Measurements from ENCODE around the gene KCNE2. TPM values are rescaled to one million over a fixed set of nuclear protein-coding genes. Genes with fewer than 3 reads are reported as not detected.
"Not testable (repeated sequence)": the region's sequence is repeated elsewhere in the genome, so short reads cannot be mapped to it uniquely, and the experiment has no call there.

Gene KCNE2
- total RNA-seq, 1 donor from 2014 or later = not detected

GRCh38 chr21:34358866-34359265 lies 4.9 kb upstream of the KCNE2 start:
- no peak for DNase-seq (ENCODE audit: low spot score)
- Mint-ChIP-seq H3K9me3 (no peaks in the 10 kb centered on the region), H3K27me3 (ENCODE audit: insufficient read depth) (peaks cover 44% of the 10 kb centered on the region), H3K36me3 (ENCODE audit: low read depth) (no peaks in the 10 kb centered on the region), H3K4me3 (no peak overlapping the region), H3K4me1 (ENCODE audit: low read depth) (peaks cover 10% of the 10 kb centered on the region), H3K27ac (no peak overlapping the region)
- intact Hi-C loops (cut with micrococcal nuclease) = no loop called here

DNA sequence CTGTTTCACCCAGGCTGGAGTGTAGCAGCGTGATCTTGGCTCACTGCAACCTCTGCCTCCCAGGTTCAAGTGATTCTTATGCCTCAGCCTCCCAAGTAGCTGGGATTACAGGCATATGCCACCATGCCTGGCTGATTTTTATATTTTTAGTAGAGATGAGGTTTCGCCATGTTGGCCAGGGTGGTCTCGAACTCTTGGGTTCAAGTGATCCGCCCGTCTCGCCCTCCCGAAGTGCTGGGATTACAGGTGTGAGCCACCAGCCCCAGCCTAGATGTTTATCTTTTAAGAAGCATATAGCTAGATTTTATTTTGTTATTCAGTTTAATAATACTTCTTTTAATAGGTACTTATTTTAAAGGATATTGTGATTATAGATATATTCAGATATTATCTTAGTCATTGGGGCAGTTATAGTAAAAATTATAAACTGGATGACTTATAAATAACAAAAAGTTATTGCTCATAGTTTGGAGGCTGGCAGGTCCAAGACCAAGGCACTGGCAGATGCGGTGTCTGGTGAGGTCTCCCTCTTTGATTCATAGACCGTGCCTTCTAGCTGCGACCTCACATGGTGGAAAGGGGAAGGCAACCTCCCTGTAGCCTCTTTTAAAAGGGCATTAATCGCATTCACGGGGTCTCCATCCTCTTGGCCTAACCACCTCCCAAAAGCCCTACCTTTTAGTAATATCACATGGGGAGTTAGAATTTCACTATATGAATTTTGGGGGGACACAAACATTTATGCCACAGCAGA lies 3.1 kb upstream of the KCNE2 start:
- Mint-ChIP-seq H3K36me3 (ENCODE audit: low read depth) (no peaks in the 10 kb centered on the region), H3K9me3 (no peaks in the 10 kb centered on the region), H3K4me1 (ENCODE audit: low read depth) (peaks cover 10% of the 10 kb centered on the region), H3K27ac (no peak overlapping the region), H3K27me3 (ENCODE audit: insufficient read depth) (peaks cover 41% of the 10 kb centered on the region), H3K4me3 (no peak overlapping the region)
- intact Hi-C loops (cut with micrococcal nuclease) = loop anchor here (1.0 kb wide), 1 partner anchor 243 kb away; no protein-coding TSS in a partner anchor
- DNase-seq (ENCODE audit: low spot score) = no peak

DNA sequence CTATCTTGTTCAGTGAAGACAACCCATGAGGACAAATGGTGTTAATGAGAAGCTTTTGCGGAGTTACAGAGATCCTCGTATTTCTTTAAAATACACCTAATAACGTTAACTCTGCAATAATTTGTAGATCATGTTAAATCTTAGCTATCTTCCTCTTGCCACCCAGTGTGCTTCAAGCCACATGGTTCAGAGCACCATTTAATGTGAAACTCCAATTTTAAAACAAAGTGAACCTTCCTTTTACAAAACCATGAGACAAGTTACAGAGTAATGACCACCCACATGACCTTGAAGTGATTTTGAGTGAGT lies 1.7 kb upstream of the KCNE2 start:
- intact Hi-C loops (cut with micrococcal nuclease) = loop anchor here (1.0 kb wide), 2 partner anchors 14 to 268 kb away; no protein-coding TSS in a partner anchor
- Mint-ChIP-seq H3K4me1 (ENCODE audit: low read depth) (peaks cover 10% of the 10 kb centered on the region), H3K27ac (no peak overlapping the region), H3K36me3 (ENCODE audit: low read depth) (no peaks in the 10 kb centered on the region), H3K27me3 (ENCODE audit: insufficient read depth) (peaks cover 41% of the 10 kb centered on the region), H3K4me3 (no peak overlapping the region), H3K9me3 (no peaks in the 10 kb centered on the region)
- DNase-seq (ENCODE audit: low spot score) = no peak

DNA sequence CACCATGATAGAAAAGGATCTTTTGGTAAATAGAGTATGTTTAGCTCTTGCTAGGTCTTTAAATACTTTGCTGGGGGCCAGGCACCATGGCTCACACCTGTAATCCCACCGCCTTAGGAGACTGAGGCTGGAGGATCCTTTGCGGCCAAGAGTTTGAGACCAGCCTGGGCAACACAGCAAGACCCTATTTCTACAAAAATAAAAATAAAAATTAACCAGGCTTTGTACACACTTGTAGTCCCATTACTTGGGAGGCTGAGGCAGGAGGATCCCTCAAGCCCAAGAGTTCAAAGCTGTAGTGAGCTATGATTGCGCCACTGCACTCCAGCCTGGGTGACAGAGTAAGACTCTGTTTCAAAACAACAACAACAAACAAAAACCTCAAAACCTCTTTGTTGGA lies 1.1 kb upstream of the KCNE2 start:
- H3K4me1 Mint-ChIP-seq (ENCODE audit: low read depth) = peaks cover 10% of the 10 kb centered on the region
- H3K4me3 Mint-ChIP-seq = no peak overlapping the region
- intact Hi-C loops (cut with micrococcal nuclease) = loop anchor here (1.0 kb wide), 2 partner anchors 14 to 268 kb away; no protein-coding TSS in a partner anchor
- no peaks in the 10 kb centered on the region for H3K36me3 Mint-ChIP-seq (ENCODE audit: low read depth)
- peaks cover 41% of the 10 kb centered on the region for H3K27me3 Mint-ChIP-seq (ENCODE audit: insufficient read depth)
- no peak for DNase-seq (ENCODE audit: low spot score)
- H3K27ac Mint-ChIP-seq = no peak overlapping the region
- no peaks in the 10 kb centered on the region for H3K9me3 Mint-ChIP-seq

GRCh38 chr21:34364921-34365320 lies 1.1 kb downstream of the KCNE2 start:
- H3K4me1 Mint-ChIP-seq (ENCODE audit: low read depth) = peaks cover 10% of the 10 kb centered on the region
- no peaks in the 10 kb centered on the region for H3K36me3 Mint-ChIP-seq (ENCODE audit: low read depth)
- intact Hi-C loops (cut with micrococcal nuclease) = no loop called here
- H3K9me3 Mint-ChIP-seq = no peaks in the 10 kb centered on the region
- no peak overlapping the region for H3K27ac Mint-ChIP-seq
- DNase-seq (ENCODE audit: low spot score) = no peak
- peaks cover 27% of the 10 kb centered on the region for H3K27me3 Mint-ChIP-seq (ENCODE audit: insufficient read depth)
- H3K4me3 Mint-ChIP-seq = no peak overlapping the region

GRCh38 chr21:34365809-34366208 lies 2.0 kb downstream of the KCNE2 start:
- DNase-seq (ENCODE audit: low spot score) = no peak
- Mint-ChIP-seq H3K27me3 (ENCODE audit: insufficient read depth) (peaks cover 27% of the 10 kb centered on the region), H3K4me3 (no peak overlapping the region), H3K27ac (no peak overlapping the region), H3K4me1 (ENCODE audit: low read depth) (peaks cover 10% of the 10 kb centered on the region), H3K36me3 (ENCODE audit: low read depth) (no peaks in the 10 kb centered on the region), H3K9me3 (no peaks in the 10 kb centered on the region)
- intact Hi-C loops (cut with micrococcal nuclease) = no loop called here

GRCh38 chr21:34367320-34367935 lies 3.6 kb downstream of the KCNE2 start:
- DNase-seq (ENCODE audit: low spot score) = peak; percentile 9
- intact Hi-C loops (cut with micrococcal nuclease) = loop anchor here (1.0 kb wide), 1 partner anchor 263 kb away; no protein-coding TSS in a partner anchor
- H3K4me1 Mint-ChIP-seq (ENCODE audit: low read depth) = no peaks in the 10 kb centered on the region
- no peak overlapping the region for H3K27ac Mint-ChIP-seq
- no peak overlapping the region for H3K4me3 Mint-ChIP-seq
- no peaks in the 10 kb centered on the region for H3K9me3 Mint-ChIP-seq
- H3K36me3 Mint-ChIP-seq (ENCODE audit: low read depth) = no peaks in the 10 kb centered on the region
- peaks cover 18% of the 10 kb centered on the region for H3K27me3 Mint-ChIP-seq (ENCODE audit: insufficient read depth)

DNA sequence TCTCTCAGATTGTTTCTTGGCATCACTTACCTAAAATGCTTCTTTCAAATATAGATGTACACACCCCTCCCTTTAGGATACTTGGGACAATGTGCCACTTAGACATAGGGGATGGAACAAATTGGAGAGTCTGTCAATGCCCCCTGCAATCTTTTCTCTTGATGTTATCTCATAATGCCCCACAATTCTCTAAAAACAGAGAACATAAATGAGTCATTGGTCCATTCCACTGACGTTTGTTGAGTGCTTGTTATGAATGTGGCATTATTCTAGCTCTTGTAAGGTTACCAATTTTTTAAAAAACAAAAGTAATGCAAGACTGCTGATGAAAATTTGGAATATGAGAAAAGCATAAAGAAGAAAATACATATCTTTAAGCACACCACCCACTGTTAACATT lies 5.9 kb downstream of the KCNE2 start:
- Mint-ChIP-seq H3K9me3 (no peaks in the 10 kb centered on the region), H3K4me1 (ENCODE audit: low read depth) (no peaks in the 10 kb centered on the region), H3K36me3 (ENCODE audit: low read depth) (no peaks in the 10 kb centered on the region), H3K27ac (no peak overlapping the region), H3K27me3 (ENCODE audit: insufficient read depth) (peaks cover 5% of the 10 kb centered on the region), H3K4me3 (no peak overlapping the region)
- intact Hi-C loops (cut with micrococcal nuclease) = no loop called here
- no peak for DNase-seq (ENCODE audit: low spot score)

DNA sequence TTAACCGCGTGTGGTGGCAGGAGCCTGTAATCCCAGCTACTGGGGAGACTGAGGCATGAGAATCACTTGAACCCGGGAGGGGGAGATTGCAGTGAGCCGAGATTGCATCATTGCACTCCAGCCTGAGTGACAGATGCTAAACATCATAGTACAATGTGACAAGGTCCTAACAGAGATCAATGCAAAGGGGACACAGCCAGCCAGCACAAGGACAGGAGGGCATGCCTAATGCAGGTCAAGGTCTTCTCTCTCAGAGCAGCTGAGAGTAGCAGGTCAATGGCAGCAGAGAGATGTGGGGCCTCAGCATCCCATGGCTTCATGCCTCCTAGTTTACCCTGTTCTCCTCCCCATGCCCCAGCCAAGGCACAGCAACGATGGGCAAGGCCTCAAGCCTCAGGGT lies 8.5 kb downstream of the KCNE2 start:
- intact Hi-C loops (cut with micrococcal nuclease) = no loop called here
- no peak overlapping the region for H3K4me3 Mint-ChIP-seq
- no peaks in the 10 kb centered on the region for H3K9me3 Mint-ChIP-seq
- no peak for DNase-seq (ENCODE audit: low spot score)
- H3K4me1 Mint-ChIP-seq (ENCODE audit: low read depth) = no peaks in the 10 kb centered on the region
- peaks cover 5% of the 10 kb centered on the region for H3K27me3 Mint-ChIP-seq (ENCODE audit: insufficient read depth)
- no peaks in the 10 kb centered on the region for H3K36me3 Mint-ChIP-seq (ENCODE audit: low read depth)
- H3K27ac Mint-ChIP-seq = no peak overlapping the region

DNA sequence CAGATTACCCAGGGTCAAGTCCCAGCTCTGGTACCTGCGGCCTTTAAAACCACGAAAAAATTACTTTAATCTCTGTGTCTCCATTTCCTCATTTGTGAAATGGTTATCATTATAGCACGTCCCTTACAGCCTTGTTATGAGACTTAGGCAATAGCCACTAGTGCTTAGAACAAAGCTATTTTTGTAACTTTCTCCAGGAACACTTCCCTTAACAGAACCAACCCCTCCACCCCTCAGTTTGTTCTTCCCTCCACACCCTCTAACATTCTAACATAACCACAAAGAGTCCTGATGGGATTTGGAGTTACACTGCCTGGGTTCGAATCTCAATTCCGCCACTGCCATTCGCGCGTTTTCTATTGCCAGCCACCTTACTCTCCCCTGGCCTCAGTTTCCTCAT lies 10.7 kb downstream of the KCNE2 start:
- H3K27me3 Mint-ChIP-seq (ENCODE audit: insufficient read depth); intact Hi-C loops (cut with micrococcal nuclease); H3K27ac Mint-ChIP-seq; H3K4me3 Mint-ChIP-seq; H3K4me1 Mint-ChIP-seq (ENCODE audit: low read depth); DNase-seq (ENCODE audit: low spot score); H3K36me3 Mint-ChIP-seq (ENCODE audit: low read depth); H3K9me3 Mint-ChIP-seq: not testable (repeated sequence)

DNA sequence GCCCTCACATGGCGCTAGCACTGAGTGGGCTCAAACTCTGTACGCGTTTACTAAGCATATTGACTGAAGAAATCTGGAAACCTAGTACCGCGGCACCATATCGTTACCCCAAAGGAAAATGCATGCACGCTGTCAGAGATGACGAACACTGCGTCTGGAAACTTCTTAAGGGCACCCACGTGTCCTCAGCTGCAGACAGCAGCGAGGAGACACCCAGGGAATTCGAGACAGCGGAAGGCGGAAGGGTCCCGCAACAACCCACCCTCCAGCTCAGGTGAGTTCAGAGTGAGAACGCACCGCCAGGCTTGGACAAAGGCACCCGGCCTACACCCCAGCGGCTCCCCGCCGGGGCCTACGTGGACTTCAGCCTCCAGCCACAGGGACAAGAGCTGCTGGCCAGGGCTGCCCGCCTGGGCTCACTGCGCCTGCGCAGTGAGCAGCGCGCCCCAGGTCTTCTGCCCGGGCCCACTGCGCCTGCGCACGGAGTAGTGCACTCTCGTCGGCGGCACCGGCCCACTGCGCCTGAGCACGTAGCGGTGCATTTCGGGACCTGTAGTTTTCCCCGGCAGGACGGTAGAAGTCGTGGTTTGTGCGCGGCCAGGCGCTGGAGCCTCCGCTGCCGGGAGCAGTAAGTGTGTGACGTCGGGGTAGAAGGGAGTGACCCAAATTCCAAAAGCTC lies 11.3 kb downstream of the KCNE2 start, which contains the start of gene SMIM11:
TSS of gene SMIM11 (plus strand) at position 568 of the 679 bp plus-strand sequence. CDS start 3,998 bp downstream, outside the sequence.
- H3K27ac Mint-ChIP-seq; H3K9me3 Mint-ChIP-seq; H3K4me1 Mint-ChIP-seq (ENCODE audit: low read depth); H3K36me3 Mint-ChIP-seq (ENCODE audit: low read depth); DNase-seq (ENCODE audit: low spot score); H3K27me3 Mint-ChIP-seq (ENCODE audit: insufficient read depth); intact Hi-C loops (cut with micrococcal nuclease); H3K4me3 Mint-ChIP-seq: not testable (repeated sequence)

GRCh38 chr21:34375619-34375972 lies 11.8 kb downstream of the KCNE2 start:
- H3K9me3 Mint-ChIP-seq; H3K4me1 Mint-ChIP-seq (ENCODE audit: low read depth); DNase-seq (ENCODE audit: low spot score); H3K27ac Mint-ChIP-seq; H3K4me3 Mint-ChIP-seq; H3K27me3 Mint-ChIP-seq (ENCODE audit: insufficient read depth); intact Hi-C loops (cut with micrococcal nuclease); H3K36me3 Mint-ChIP-seq (ENCODE audit: low read depth): not testable (repeated sequence)

DNA sequence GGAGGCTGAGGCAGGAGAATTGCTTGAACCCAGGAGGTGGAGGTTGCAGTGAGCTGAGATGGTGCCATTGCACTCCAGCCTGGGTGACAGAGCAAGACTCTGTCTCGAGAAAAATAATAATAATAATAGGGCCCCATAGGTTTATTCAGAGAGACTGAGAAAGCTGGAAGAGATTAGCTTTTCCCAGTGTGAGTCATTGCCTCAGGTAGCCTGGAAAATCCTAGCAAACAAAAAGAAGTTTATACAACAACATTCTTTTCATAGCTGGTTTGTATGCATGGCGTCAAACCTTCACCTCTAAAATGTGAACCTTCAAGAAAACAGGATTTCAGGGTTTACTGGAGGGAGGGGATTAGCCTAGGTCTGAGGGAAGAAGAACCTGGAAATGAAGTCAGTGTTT lies 19.3 kb downstream of the KCNE2 start:
- H3K27ac Mint-ChIP-seq; H3K4me3 Mint-ChIP-seq; H3K9me3 Mint-ChIP-seq; H3K4me1 Mint-ChIP-seq (ENCODE audit: low read depth); H3K36me3 Mint-ChIP-seq (ENCODE audit: low read depth); DNase-seq (ENCODE audit: low spot score); H3K27me3 Mint-ChIP-seq (ENCODE audit: insufficient read depth); intact Hi-C loops (cut with micrococcal nuclease): not testable (repeated sequence)

Data from activated T-helper 1 cell treated with anti-CD3 and anti-CD28 coated beads, Interleukin-12 subunit alpha, Interleukin-12 subunit beta, Interleukin-2, Interleukin-4 antibody, amounts not matched to agents 30 ng/mL and 10 ng/mL and 1 ng/mL, durations not matched to agents 14 hours and 24 hours and 36 hours (primary cell).